22Rv1 (cell line): ENCODE results near the gene TMEM117.

Experiments
- CTCF ChIP-seq: fragments of 450-650 bp; IDR thresholded peaks from 2 replicates; pipeline ENCODE4 v1.5.1; 2017; ENCODE audit warnings: mild to moderate bottlenecking
- ZFX ChIP-seq: fragments of 450-650 bp; IDR thresholded peaks from 2 replicates; pipeline ENCODE4 v1.6.1; 2017; ENCODE audit warnings: antibody characterized with exemption, borderline replicate concordance

- TF ChIP-seq CTCF: no peak
- TF ChIP-seq ZFX: no peak
Observed at GRCh38 chr12:44225149-44225510, 389.2 kb downstream of the TMEM117 start.
